LNCaP clone FGC (cell line): Measurements from ENCODE around the gene SLC34A1.

Experiments used
- DNase-seq: peaks from one replicate; pipeline ENCODE4 v3.0.0-alpha.2; 2011; ENCODE audit warnings: low read depth
- H3K4me3 ChIP-seq: 2 replicates; pipeline ENCODE4 v1.5.1; 2011; ENCODE audit warnings: mild to moderate bottlenecking, low read depth, low read length, control low read depth
- CTCF ChIP-seq: IDR thresholded peaks from 2 replicates; pipeline ENCODE4 v1.5.1; 2012; ENCODE audit warnings: mild to moderate bottlenecking; ENCODE audit not compliant: control insufficient read depth, insufficient read depth; ENCODE audit errors: extremely low read depth

The SLC34A1 gene

GRCh38 chr5:177440211-177440989, 56.2 kb downstream of the SLC34A1 start:
- H3K4me3 ChIP-seq, result no peak overlapping the region
- no peak for TF ChIP-seq CTCF
- DNase-seq, result no peak

GRCh38 chr5:177440990-177441780, 57.0 kb downstream of the SLC34A1 start:
- TF ChIP-seq CTCF, result no peak
- DNase-seq, result no peak
- no peak overlapping the region for H3K4me3 ChIP-seq

GRCh38 chr5:177442066-177442826, 58.0 kb downstream of the SLC34A1 start:
- TF ChIP-seq CTCF, result no peak
- H3K4me3 ChIP-seq, result no peak overlapping the region
- DNase-seq, result no peak

- no peak for DNase-seq
- H3K4me3 ChIP-seq, result no peak overlapping the region
- TF ChIP-seq CTCF, result no peak
Measured at GRCh38 chr5:177443144-177443983, 59.1 kb downstream of the SLC34A1 start.

- no peak for DNase-seq
- no peak overlapping the region for H3K4me3 ChIP-seq
- no peak for TF ChIP-seq CTCF
Measured at GRCh38 chr5:177444106-177445051, 60.1 kb downstream of the SLC34A1 start.
